HG03175 (cell line): Measurements from ENCODE around the gene WDR11.

ENCODE experiments used
- ATAC-seq: cut with Tn5 transposase; IDR thresholded peaks from one replicate; pipeline ENCODE4 v1.9.1; 2021; ENCODE audit warnings: mild to moderate bottlenecking, moderate library complexity; ENCODE audit not compliant: unreplicated experiment

Gene WDR11

DNA sequence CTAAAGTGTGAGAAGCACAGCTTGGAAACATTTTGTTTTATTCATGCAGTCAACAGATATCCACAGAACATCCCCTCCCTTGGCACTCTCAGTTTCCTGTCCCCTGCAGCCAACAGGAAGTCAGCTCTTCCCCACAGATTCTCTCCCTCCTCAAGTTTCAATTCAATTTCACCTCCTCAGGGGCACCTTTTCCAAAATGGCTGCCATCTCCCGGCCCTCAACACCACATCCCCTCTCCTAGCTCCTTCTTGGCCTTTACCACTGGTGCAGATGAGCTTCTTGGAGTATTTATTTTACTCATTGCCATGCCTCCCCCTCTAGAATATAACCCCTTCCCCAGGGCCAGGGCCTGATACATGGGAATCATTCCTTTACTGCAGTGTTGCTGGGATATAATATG, 94.0 kb downstream of the WDR11 start:
- no peak for ATAC-seq

DNA sequence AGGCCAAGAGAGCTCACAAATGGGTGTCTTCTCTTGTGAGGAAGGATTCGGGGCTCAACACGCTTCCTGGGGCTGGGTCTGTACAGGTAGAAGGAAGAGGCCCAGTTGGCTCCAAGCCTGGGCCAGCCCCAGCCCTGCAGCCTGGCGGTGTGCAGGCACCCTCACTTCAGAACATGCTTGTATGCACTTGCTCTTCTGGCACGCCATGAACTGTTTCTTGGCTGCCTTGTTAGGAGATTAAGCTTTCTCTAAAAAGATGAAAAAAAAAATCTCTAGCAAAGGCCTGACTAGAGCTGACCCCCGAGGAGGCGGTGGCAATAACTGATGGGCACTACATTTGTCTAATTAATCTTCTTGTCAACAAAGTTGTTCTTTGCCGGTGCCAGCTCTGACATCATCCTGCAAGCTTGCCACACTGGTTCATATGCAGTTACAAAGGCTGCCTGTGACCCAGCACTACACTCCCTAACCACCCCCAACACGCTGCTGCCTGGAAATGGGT, 94.7 kb downstream of the WDR11 start:
- ATAC-seq: no peak

DNA sequence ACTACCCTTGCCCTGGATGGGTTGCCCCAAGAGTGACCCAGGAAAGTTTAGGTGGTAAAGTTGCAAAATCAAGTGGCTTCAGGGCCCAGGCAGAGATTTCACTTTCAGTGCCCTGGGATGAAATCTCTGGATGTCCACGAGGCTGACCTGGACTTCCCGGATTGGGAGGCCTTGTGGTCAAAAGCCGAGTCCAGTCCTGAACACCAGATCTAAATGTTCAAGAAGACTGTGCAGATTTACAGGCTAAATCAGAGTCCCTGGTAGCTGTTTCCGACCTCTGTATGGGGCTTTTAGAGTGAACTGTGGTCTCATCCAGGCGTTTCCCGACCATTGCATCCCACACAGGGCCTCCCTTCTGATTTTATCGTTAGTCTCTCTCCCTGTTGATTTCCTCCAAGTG, 95.3 kb downstream of the WDR11 start:
- ATAC-seq: no peak

DNA sequence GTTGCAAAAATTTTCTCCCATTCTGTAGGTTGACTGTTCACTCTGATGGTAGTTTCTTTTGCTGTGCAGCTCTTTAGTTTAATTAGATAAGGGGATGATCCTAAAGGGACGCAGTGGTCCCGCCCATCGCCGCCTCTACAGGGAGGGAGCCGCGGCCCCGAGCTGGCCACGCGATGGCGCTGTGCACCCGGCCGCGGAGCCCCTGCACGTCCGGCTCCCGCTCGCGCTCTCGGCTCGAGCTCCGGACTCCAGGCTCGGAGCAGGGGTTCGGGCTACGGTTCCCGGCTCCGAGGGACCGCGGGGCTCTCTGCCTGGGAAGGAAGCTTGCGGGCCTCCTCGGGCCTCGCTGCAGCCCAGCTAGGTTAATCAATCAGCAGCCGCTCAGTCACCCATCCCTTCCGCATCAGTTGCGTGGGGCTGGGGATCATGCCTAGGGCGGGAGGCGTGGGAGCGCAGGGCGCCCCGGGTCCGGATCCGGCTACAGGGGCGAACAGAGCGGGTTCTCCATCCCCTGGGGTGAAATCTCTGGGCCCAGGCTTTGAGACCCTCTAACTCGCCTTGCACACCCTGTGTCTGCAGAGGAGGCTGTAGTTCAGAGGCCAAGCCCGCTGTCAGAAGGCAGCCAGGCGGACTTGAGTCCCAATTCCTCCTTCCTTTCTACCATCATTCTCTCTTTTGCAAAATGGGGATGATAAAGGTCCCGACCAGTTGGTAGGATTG, 97.9 kb downstream of the WDR11 start:
- peak; percentile 96 for ATAC-seq

DNA sequence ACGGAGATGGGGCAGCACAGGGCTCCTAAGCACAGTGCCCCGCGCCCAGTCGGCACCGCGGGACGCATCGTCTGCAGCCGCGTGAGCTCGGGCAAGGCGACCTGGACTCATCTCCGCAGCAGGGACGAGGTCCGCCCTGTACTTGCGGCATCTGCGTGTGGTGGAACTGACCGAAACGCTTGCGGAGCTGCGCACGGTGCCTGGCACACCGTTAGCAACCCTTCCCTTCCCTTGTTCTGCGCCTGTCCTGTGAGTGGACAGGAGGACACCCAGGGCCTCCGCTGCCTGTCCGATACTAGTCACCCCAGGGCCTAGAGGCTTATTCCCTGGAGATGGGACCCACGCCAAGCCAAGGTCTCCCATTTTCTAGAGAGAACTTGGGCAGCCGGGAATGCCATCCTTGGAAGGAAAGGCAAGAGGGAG, 98.5 kb downstream of the WDR11 start:
- ATAC-seq: peak; percentile 17

DNA sequence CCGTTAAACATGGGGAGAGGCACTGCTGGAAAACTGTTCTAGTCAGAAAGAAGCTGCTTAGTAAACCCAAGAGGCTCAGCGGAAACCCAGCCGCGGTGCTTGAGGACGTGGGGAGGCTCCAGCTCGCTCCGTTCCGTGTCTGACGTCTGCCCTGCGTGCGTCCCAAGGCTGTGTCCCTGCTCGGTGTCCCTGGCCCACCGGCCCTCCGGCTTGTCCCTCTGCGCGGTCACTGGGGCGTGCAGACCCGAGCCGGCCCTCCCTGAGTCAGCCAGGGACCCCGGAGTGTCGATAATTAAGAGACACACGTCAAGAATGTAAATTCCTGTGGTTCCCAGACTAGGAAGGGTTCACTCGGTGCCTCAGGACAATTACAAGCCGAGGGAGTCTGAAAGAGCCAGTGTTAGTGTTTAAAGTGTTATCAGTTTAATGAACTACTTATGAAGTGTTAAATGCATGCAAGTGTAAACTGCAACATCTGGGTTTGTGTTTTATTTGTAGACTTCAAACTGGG, 98.9 kb downstream of the WDR11 start:
- ATAC-seq: no peak

DNA sequence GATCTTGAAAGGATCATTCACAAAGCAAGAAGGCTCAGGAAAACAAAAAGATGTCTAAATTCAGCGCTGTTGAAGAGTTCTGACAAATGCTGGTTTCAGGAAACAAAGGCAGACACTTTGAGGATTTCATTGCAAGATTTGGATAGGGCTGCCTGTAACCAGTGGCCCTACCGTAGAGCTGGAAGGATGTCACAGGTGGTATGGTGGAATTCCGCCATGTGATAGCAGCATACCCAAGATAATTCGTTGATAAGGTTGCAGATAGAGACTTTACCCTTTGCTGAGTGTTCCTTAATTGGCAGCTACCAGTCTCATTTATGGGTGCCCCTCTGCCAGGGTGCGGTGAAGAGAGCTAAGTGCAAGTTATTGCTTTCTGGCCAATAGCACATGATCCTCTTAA, 100.1 kb downstream of the WDR11 start:
- no peak for ATAC-seq

DNA sequence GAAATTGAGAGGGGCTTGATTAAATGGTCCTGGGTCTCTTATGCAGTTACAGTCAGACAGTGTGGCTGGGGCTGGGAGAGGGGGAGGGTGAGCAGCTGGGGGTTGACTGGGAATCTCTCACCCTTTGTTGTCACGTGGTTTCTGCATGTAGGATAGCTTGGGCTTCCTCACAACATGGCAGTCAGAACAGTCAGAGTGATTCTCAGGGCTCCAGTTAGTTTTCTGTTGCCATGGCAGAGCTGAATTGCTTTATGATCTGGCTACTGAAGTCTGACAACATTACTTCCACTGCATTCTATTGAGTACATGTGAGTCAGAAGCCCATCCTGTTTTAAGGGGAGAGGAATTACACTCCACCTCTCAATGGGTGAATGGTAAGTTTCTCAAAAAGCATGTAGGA, 102.7 kb downstream of the WDR11 start:
- ATAC-seq: no peak
